GM12892 (cell line): Measurements from ENCODE around the gene WDR49.
"Not testable (repeated sequence)": the region's sequence is repeated elsewhere in the genome, so short reads cannot be mapped to it uniquely, and the experiment has no call there.

Experiments used
- POLR2A ChIP-seq: IDR thresholded peaks from 2 replicates; pipeline ENCODE4 v1.6.1; 2011; ENCODE audit warnings: low read depth, low read length, control low read depth
- POLR2AphosphoS5 ChIP-seq: IDR thresholded peaks from 2 replicates; pipeline ENCODE4 v1.6.1; 2011; ENCODE audit warnings: low read depth, low read length, control low read depth
- TAF1 ChIP-seq: IDR thresholded peaks from 2 replicates; pipeline ENCODE4 v1.6.1; 2011; ENCODE audit warnings: low read depth, mild to moderate bottlenecking, control low read depth, low read length, borderline replicate concordance

- TF ChIP-seq POLR2A, POLR2AphosphoS5, TAF1: not testable (repeated sequence)
These were observed 39.5 kb downstream of the WDR49 start for GRCh38 chr3:167614196-167614595.
